ENCODE data around the gene RDH5. TPM values are rescaled to one million over a fixed set of nuclear protein-coding genes. Genes with fewer than 3 reads are reported as not detected.

Gene RDH5
- total and polyA plus RNA-seq, 4 donors: 9.2 to 61.7 (median 29.2) TPM

- H3K4me3 ChIP-seq (ENCODE audit: low read depth in 1 of 3, low read length in 3 of 3): peak overlapping the region; percentile 67 to 97 (median 72)
- 28% methylated on average over 13 of the region's 13 CpGs for WGBS
- no peak for DNase-seq (ENCODE audit: low spot score)
- H3K27ac ChIP-seq (ENCODE audit: low read depth in 1 of 2, low read length in 2 of 2): peak overlapping the region; percentile 56
- H3K9me3 ChIP-seq (ENCODE audit: control insufficient read depth in 4 of 4, low read length in 3 of 4): no peaks in the 10 kb centered on the region
- no peaks in the 10 kb centered on the region for H3K27me3 ChIP-seq (ENCODE audit: control insufficient read depth in 4 of 4, insufficient read depth in 4 of 4, low read length in 3 of 4)
- no peak for TF ChIP-seq RAD21 (IDR thresholded peaks at IDR 0.05)
- TF ChIP-seq GABPA (IDR thresholded peaks at IDR 0.05 in 1 of 2, conservative IDR thresholded peaks at IDR 0.05 in 1 of 2): no peak
- no peak for TF ChIP-seq SP1 (IDR thresholded peaks at IDR 0.05)
- no peak for TF ChIP-seq REST (IDR thresholded peaks at IDR 0.05)
- TF ChIP-seq ATF3 (IDR thresholded peaks at IDR 0.05): no peak
- peak in 1 of 2 donors; percentile 25 for TF ChIP-seq RXRA (IDR thresholded peaks at IDR 0.05)
- no peak for TF ChIP-seq HNF4G (IDR thresholded peaks at IDR 0.05)
- no peak for TF ChIP-seq YY1 (IDR thresholded peaks at IDR 0.05)
- no peak for TF ChIP-seq TAF1 (conservative IDR thresholded peaks at IDR 0.05)
- peak; percentile 60 to 73 for TF ChIP-seq HNF4A (conservative IDR thresholded peaks at IDR 0.05)
- peaks cover 6 to 19% (median 9%) of the 10 kb centered on the region in 4 donors for H3K4me1 ChIP-seq (ENCODE audit: control insufficient read depth in 4 of 4, insufficient read depth in 4 of 4, low read length in 3 of 4)
- H3K36me3 ChIP-seq (ENCODE audit: control insufficient read depth in 4 of 4, insufficient read depth in 3 of 4, low read depth in 1 of 4, low read length in 3 of 4): peaks cover 0 to 9% (median 0%) of the 10 kb centered on the region in 4 donors
- peak overlapping the region; percentile 64 to 70 for H3K9ac ChIP-seq (ENCODE audit: low read depth in 1 of 2, low read length in 2 of 2)
These were observed 38.0 kb upstream of the RDH5 start for GRCh38 chr12:55682087-55682796.

- peak overlapping the region in 1 of 3 donors; percentile 31 for H3K4me3 ChIP-seq (ENCODE audit: low read depth in 1 of 3, low read length in 3 of 3)
- H3K27ac ChIP-seq (ENCODE audit: low read depth in 1 of 2, low read length in 2 of 2): no peak overlapping the region
- peaks cover 6 to 19% (median 9%) of the 10 kb centered on the region in 4 donors for H3K4me1 ChIP-seq (ENCODE audit: control insufficient read depth in 4 of 4, insufficient read depth in 4 of 4, low read length in 3 of 4)
- TF ChIP-seq JUND (IDR thresholded peaks at IDR 0.05) (no peak), RXRA (IDR thresholded peaks at IDR 0.05) (no peak), TAF1 (conservative IDR thresholded peaks at IDR 0.05) (no peak), NR2F2 (IDR thresholded peaks at IDR 0.05) (no peak), YY1 (IDR thresholded peaks at IDR 0.05) (no peak), RAD21 (IDR thresholded peaks at IDR 0.05) (no peak)
- H3K9ac ChIP-seq (ENCODE audit: low read depth in 1 of 2, low read length in 2 of 2): no peak overlapping the region
- DNase-seq (ENCODE audit: low spot score): no peak
- 92% methylated on average over 7 of the region's 7 CpGs for WGBS
- H3K36me3 ChIP-seq (ENCODE audit: control insufficient read depth in 4 of 4, insufficient read depth in 3 of 4, low read depth in 1 of 4, low read length in 3 of 4): peaks cover 0 to 9% (median 0%) of the 10 kb centered on the region in 4 donors
- no peaks in the 10 kb centered on the region for H3K27me3 ChIP-seq (ENCODE audit: control insufficient read depth in 4 of 4, insufficient read depth in 4 of 4, low read length in 3 of 4)
- no peaks in the 10 kb centered on the region for H3K9me3 ChIP-seq (ENCODE audit: control insufficient read depth in 4 of 4, low read length in 3 of 4)
These were observed 36.5 kb upstream of the RDH5 start for GRCh38 chr12:55683676-55684075.

- Histone ChIP-seq H3K9ac (ENCODE audit: low read depth in 1 of 2, low read length in 2 of 2) (no peak overlapping the region), H3K36me3 (ENCODE audit: control insufficient read depth in 4 of 4, insufficient read depth in 3 of 4, low read depth in 1 of 4, low read length in 3 of 4) (peaks cover 0 to 9% (median 0%) of the 10 kb centered on the region in 4 donors), H3K27ac (ENCODE audit: low read depth in 1 of 2, low read length in 2 of 2) (no peak overlapping the region), H3K9me3 (ENCODE audit: control insufficient read depth in 4 of 4, low read length in 3 of 4) (no peaks in the 10 kb centered on the region), H3K27me3 (ENCODE audit: control insufficient read depth in 4 of 4, insufficient read depth in 4 of 4, low read length in 3 of 4) (no peaks in the 10 kb centered on the region), H3K4me3 (ENCODE audit: low read depth in 1 of 3, low read length in 3 of 3) (no peak overlapping the region), H3K4me1 (ENCODE audit: control insufficient read depth in 4 of 4, insufficient read depth in 4 of 4, low read length in 3 of 4) (peaks cover 6 to 19% (median 9%) of the 10 kb centered on the region in 4 donors)
- no peak for DNase-seq (ENCODE audit: low spot score)
- TF ChIP-seq YY1 (IDR thresholded peaks at IDR 0.05): no peak
- TF ChIP-seq CTCF (IDR thresholded peaks at IDR 0.05; ENCODE audit: low read depth, low read length, missing input control): no peak
- no peak for TF ChIP-seq FOXA1 (IDR thresholded peaks at IDR 0.05)
- TF ChIP-seq JUND (IDR thresholded peaks at IDR 0.05): no peak
- TF ChIP-seq RXRA (IDR thresholded peaks at IDR 0.05): no peak
- TF ChIP-seq RAD21 (IDR thresholded peaks at IDR 0.05): no peak
- TF ChIP-seq EGR1 (IDR thresholded peaks at IDR 0.05; ENCODE audit: low read depth in 2 of 2): no peak
- WGBS: 96% methylated on average over 20 of the region's 20 CpGs
These were observed 35.3 kb upstream of the RDH5 start for GRCh38 chr12:55684761-55685370.

Measured in liver (tissue), 9 donors.